COLO668 (cell line): ENCODE results near the gene FKBP9.
"Not testable (repeated sequence)": the region's sequence is repeated elsewhere in the genome, so short reads cannot be mapped to it uniquely, and the experiment has no call there.

Experiments used
- DNase-seq: peaks from one replicate; lab custom pipeline; 2025; ENCODE audit not compliant: unreplicated experiment; lab: John Stamatoyannopoulos, UW

Gene FKBP9

GRCh38 chr7:32947420-32947983 is 9.7 kb upstream of the FKBP9 start:
- no peak for DNase-seq

GRCh38 chr7:32948202-32948601 is 9.0 kb upstream of the FKBP9 start:
- DNase-seq: no peak

GRCh38 chr7:32952876-32953275 is 4.4 kb upstream of the FKBP9 start:
- DNase-seq: no peak

- peak; percentile 41 for DNase-seq
Observed at GRCh38 chr7:32958046-32959025, 1.1 kb downstream of the FKBP9 start.

GRCh38 chr7:32963880-32964301 is 6.7 kb downstream of the FKBP9 start:
- DNase-seq: not testable (repeated sequence)

- DNase-seq: not testable (repeated sequence)
Observed at GRCh38 chr7:32964461-32965159, 7.4 kb downstream of the FKBP9 start.

- DNase-seq: not testable (repeated sequence)
Observed at GRCh38 chr7:32966489-32967267, 9.4 kb downstream of the FKBP9 start.

GRCh38 chr7:32967268-32967582 is 10.0 kb downstream of the FKBP9 start:
- DNase-seq: not testable (repeated sequence)

- DNase-seq: not testable (repeated sequence)
Observed at GRCh38 chr7:32971967-32972366, 14.7 kb downstream of the FKBP9 start.

- not testable (repeated sequence) for DNase-seq
Observed at GRCh38 chr7:32977159-32977558, 19.9 kb downstream of the FKBP9 start.

- not testable (repeated sequence) for DNase-seq
Observed at GRCh38 chr7:32979246-32979645, 22.0 kb downstream of the FKBP9 start.

- DNase-seq: not testable (repeated sequence)
Observed at GRCh38 chr7:32979902-32980301, 22.7 kb downstream of the FKBP9 start.

GRCh38 chr7:32988148-32988547 is 30.9 kb downstream of the FKBP9 start:
- DNase-seq: peak; percentile 54

- DNase-seq: not testable (repeated sequence)
Observed at GRCh38 chr7:32991068-32991585, 33.9 kb downstream of the FKBP9 start.

GRCh38 chr7:32991975-32992700 is 34.9 kb downstream of the FKBP9 start:
- not testable (repeated sequence) for DNase-seq

- DNase-seq: not testable (repeated sequence)
Observed at GRCh38 chr7:32992750-32993149, 35.5 kb downstream of the FKBP9 start.

GRCh38 chr7:32997956-32998355 is 40.7 kb downstream of the FKBP9 start:
- not testable (repeated sequence) for DNase-seq

- DNase-seq: peak; percentile 71
Observed at GRCh38 chr7:32998361-32999171, 41.3 kb downstream of the FKBP9 start.

GRCh38 chr7:32999380-32999779 is 42.1 kb downstream of the FKBP9 start:
- not testable (repeated sequence) for DNase-seq
